Stimulated activated CD8-positive, alpha-beta memory T cell treated with anti-CD3 and anti-CD28 coated beads, Interleukin-7, amount 100 ng/mL, for 48 hours (primary cell): Measurements from ENCODE around the gene MDM4.

ENCODE experiments used
- DNase-seq, 2 donors: peaks; one replicate each; pipeline ENCODE4 v3.0.0-alpha.2; 2020; ENCODE audit warnings: low read depth in 1 of 2; ENCODE audit errors: extremely low read depth in 1 of 2

Gene MDM4

GRCh38 chr1:204602871-204603542 is 86.8 kb downstream of the MDM4 start:
- no peak for DNase-seq

- DNase-seq, result no peak
Observed at GRCh38 chr1:204605791-204606190, 89.6 kb downstream of the MDM4 start.
